Measurements from ENCODE around the gene PTMA. TPM values are rescaled to one million over a fixed set of nuclear protein-coding genes. Genes with fewer than 3 reads are reported as not detected.

PTMA gene
- polyA plus RNA-seq, 3 donors: 1,062 to 1,127 (median 1,072) TPM

GRCh38 chr2:231667096-231667427 lies 41.3 kb upstream of the PTMA start:
- H3K4me2 ChIP-seq (replicated peaks; ENCODE audit: extremely low read depth, low read length, poor library complexity, severe bottlenecking): peak overlapping the region; percentile 72
- H2AFZ ChIP-seq (ENCODE audit: insufficient read depth, low read depth, low read length, poor library complexity, severe bottlenecking): peak overlapping the region; percentile 83
- peak overlapping the region; percentile 93 for H3K9ac ChIP-seq (ENCODE audit: insufficient read depth, low read length, poor library complexity, severe bottlenecking)
- peak overlapping the region; percentile 97 for H3K27ac ChIP-seq (ENCODE audit: low read depth in 1 of 2, low read length in 2 of 2)
- H3K4me3 ChIP-seq (replicated peaks in 1 of 3; ENCODE audit: low read depth in 2 of 3, low read length in 3 of 3): peak overlapping the region; percentile 60 to 76 (median 72)
- no peaks in the 10 kb centered on the region for H3K27me3 ChIP-seq (ENCODE audit: control insufficient read depth in 2 of 2, insufficient read depth in 2 of 2, low read length in 2 of 2)
- peaks cover 49% of the 10 kb centered on the region in 2 donors for H3K4me1 ChIP-seq (ENCODE audit: control insufficient read depth in 1 of 2, insufficient read depth in 2 of 2, low read length in 2 of 2)
- Mint-ChIP-seq H3K9me3 (no peaks in the 10 kb centered on the region), H3K4me1 (peaks cover 44% of the 10 kb centered on the region), H3K27me3 (ENCODE audit: low read depth in 3 of 3) (peaks cover 0 to 4% (median 1%) of the 10 kb centered on the region in 3 donors), H3K36me3 (peaks cover 2 to 3% of the 10 kb centered on the region in 2 donors), H3K4me3 (peak overlapping the region; percentile 78 to 89), H3K27ac (peak overlapping the region; percentile 95 to 98 (median 98))
- H3K36me3 ChIP-seq (replicated peaks in 1 of 2; ENCODE audit: control insufficient read depth in 1 of 2, insufficient read depth in 2 of 2, low read length in 2 of 2): no peaks in the 10 kb centered on the region
- no peaks in the 10 kb centered on the region for H3K9me3 ChIP-seq (replicated peaks in 1 of 2; ENCODE audit: control insufficient read depth in 1 of 2, insufficient read depth in 1 of 2, low read length in 2 of 2)
- no peak for DNase-seq
- peaks cover 14% of the 10 kb centered on the region for H3K79me2 ChIP-seq (ENCODE audit: insufficient read depth, low read length)
- intact Hi-C loops (cut with micrococcal nuclease): no loop called here
- no peak for TF ChIP-seq CTCF (IDR thresholded peaks at IDR 0.05)
- H4K20me1 ChIP-seq (ENCODE audit: insufficient read depth, low read length): no peaks in the 10 kb centered on the region
- 19% methylated on average over 8 of the region's 11 CpGs for WGBS (ENCODE audit: insufficient coverage)

GRCh38 chr2:231667496-231667895 lies 40.8 kb upstream of the PTMA start:
- H2AFZ ChIP-seq (ENCODE audit: insufficient read depth, low read depth, low read length, poor library complexity, severe bottlenecking): peak overlapping the region; percentile 83
- H3K4me3 ChIP-seq (replicated peaks in 1 of 3; ENCODE audit: low read depth in 2 of 3, low read length in 3 of 3): peak overlapping the region in 1 of 3 experiments; percentile 76
- Mint-ChIP-seq H3K27ac (peak overlapping the region in 5 of 7 donors; percentile 13 to 98 (median 98)), H3K4me1 (peaks cover 46% of the 10 kb centered on the region), H3K4me3 (peak overlapping the region; percentile 78 to 89), H3K36me3 (peaks cover 2 to 3% of the 10 kb centered on the region in 2 donors), H3K9me3 (no peaks in the 10 kb centered on the region), H3K27me3 (ENCODE audit: low read depth in 3 of 3) (peaks cover 1 to 5% (median 2%) of the 10 kb centered on the region in 3 donors)
- H3K79me2 ChIP-seq (ENCODE audit: insufficient read depth, low read length): peaks cover 14% of the 10 kb centered on the region
- no peaks in the 10 kb centered on the region for H3K36me3 ChIP-seq (replicated peaks in 1 of 2; ENCODE audit: control insufficient read depth in 1 of 2, insufficient read depth in 2 of 2, low read length in 2 of 2)
- intact Hi-C loops (cut with micrococcal nuclease): no loop called here
- peak overlapping the region in 1 of 2 donors; percentile 97 for H3K27ac ChIP-seq (ENCODE audit: low read depth in 1 of 2, low read length in 2 of 2)
- H3K9me3 ChIP-seq (replicated peaks in 1 of 2; ENCODE audit: control insufficient read depth in 1 of 2, insufficient read depth in 1 of 2, low read length in 2 of 2): no peaks in the 10 kb centered on the region
- no peaks in the 10 kb centered on the region for H4K20me1 ChIP-seq (ENCODE audit: insufficient read depth, low read length)
- WGBS (ENCODE audit: insufficient coverage): 96% methylated on average over 3 of the region's 7 CpGs
- H3K27me3 ChIP-seq (ENCODE audit: control insufficient read depth in 2 of 2, insufficient read depth in 2 of 2, low read length in 2 of 2): no peaks in the 10 kb centered on the region
- TF ChIP-seq CTCF (IDR thresholded peaks at IDR 0.05): no peak
- H3K9ac ChIP-seq (ENCODE audit: insufficient read depth, low read length, poor library complexity, severe bottlenecking): peak overlapping the region; percentile 93
- peaks cover 50 to 51% of the 10 kb centered on the region in 2 donors for H3K4me1 ChIP-seq (ENCODE audit: control insufficient read depth in 1 of 2, insufficient read depth in 2 of 2, low read length in 2 of 2)
- no peak for DNase-seq
- peak overlapping the region; percentile 72 for H3K4me2 ChIP-seq (replicated peaks; ENCODE audit: extremely low read depth, low read length, poor library complexity, severe bottlenecking)

All from CD14-positive monocyte (primary cell).